Fibroblast of lung (primary cell): ENCODE results near the gene TAOK1. TPM values are rescaled to one million over a fixed set of nuclear protein-coding genes. Genes with fewer than 3 reads are reported as not detected.

Experiments used
- DNase-seq, 2 donors: peaks; one replicate each; pipeline versions ENCODE4 v3.0.0 to v3.0.0-alpha.2; 2010; ENCODE audit warnings: low read depth in 2 of 2
- H2AFZ ChIP-seq: 2 replicates; pipeline ENCODE4 v1.5.1; 2012; ENCODE audit warnings: low read length, control low read depth, inconsistent platforms
- H3K27ac ChIP-seq: 2 replicates; pipeline ENCODE4 v1.5.1; 2011; ENCODE audit warnings: low read length, control low read depth; ENCODE audit not compliant: insufficient read depth
- H3K27me3 ChIP-seq: 2 replicates; pipeline ENCODE4 v1.5.1; 2011; ENCODE audit warnings: mild to moderate bottlenecking, low read length; ENCODE audit not compliant: control insufficient read depth, insufficient read depth
- H3K36me3 ChIP-seq: 2 replicates; pipeline ENCODE4 v1.5.1; 2011; ENCODE audit warnings: low read length; ENCODE audit not compliant: control insufficient read depth, insufficient read depth
- H3K4me1 ChIP-seq: 2 replicates; pipeline ENCODE4 v1.5.1; 2011; ENCODE audit warnings: low read length; ENCODE audit not compliant: control insufficient read depth, insufficient read depth; ENCODE audit errors: extremely low read depth
- H3K4me2 ChIP-seq: 2 replicates; pipeline ENCODE4 v1.5.1; 2011; ENCODE audit warnings: low read length, control low read depth; ENCODE audit not compliant: insufficient read depth; ENCODE audit errors: extremely low read depth
- H3K4me3 ChIP-seq, 4 experiments: fragments of 200-600 bp in 1 of 4; sonication (generic) in 1 of 4; replicated peaks in 1 of 4; 2 replicates each; pipeline ENCODE4 v1.5.1; 2011 to 2016; ENCODE audit warnings: low read length in 4 of 4, low read depth in 3 of 4, mild to moderate bottlenecking in 3 of 4, control low read depth in 2 of 4, inconsistent platforms in 1 of 4, mixed read lengths in 1 of 4; ENCODE audit not compliant: insufficient read depth in 1 of 4; ENCODE audit errors: control extremely low read depth in 1 of 4
- H3K79me2 ChIP-seq: 2 replicates; pipeline ENCODE4 v1.5.1; 2012; ENCODE audit warnings: mild to moderate bottlenecking, low read length, inconsistent platforms; ENCODE audit not compliant: control insufficient read depth, insufficient read depth
- H3K9ac ChIP-seq: 2 replicates; pipeline ENCODE4 v1.5.1; 2011; ENCODE audit warnings: mild to moderate bottlenecking, low read length, control low read depth; ENCODE audit not compliant: insufficient read depth
- H3K9me3 ChIP-seq: 2 replicates; pipeline ENCODE4 v1.5.1; 2012; ENCODE audit warnings: low read depth, low read length; ENCODE audit not compliant: control insufficient read depth, insufficient read depth
- H4K20me1 ChIP-seq: 2 replicates; pipeline ENCODE4 v1.5.1; 2011; ENCODE audit warnings: low read length; ENCODE audit not compliant: control insufficient read depth, insufficient read depth; ENCODE audit errors: extremely low read depth
- EZH2 ChIP-seq: IDR thresholded peaks from 2 replicates; pipeline ENCODE4 v1.5.1; 2012; ENCODE audit warnings: low read length, control low read depth, mild to moderate bottlenecking; ENCODE audit errors: missing control alignments
- polyA plus RNA-seq, 2 donors: library from polyadenylated mRNA; depleted of rRNA in 1 of 2; stranded (reverse) in 1 of 2; unstranded in 1 of 2; fragments of >200 nt; gene quantifications; 2 replicates each; pipeline ENCODE4 v1.2.1, GENCODE V29; 2011 to 2012; ENCODE audit warnings: missing spikeins in 1 of 2
- total RNA-seq: library from RNA; depleted of rRNA; stranded (reverse); fragments of >200 nt; gene quantifications from 2 replicates; pipeline ENCODE4 v1.2.1, GENCODE V29; 2014
- TF ChIP-seq, protein P1 (sequence below), 2 donors: IDR thresholded peaks in 1 of 2; conservative IDR thresholded peaks in 1 of 2; 1 replicate in 1 of 2; 2 replicates in 1 of 2; pipeline ENCODE4 v1.5.1; 2011 to 2012; ENCODE audit warnings: low read length in 2 of 2, control low read depth in 1 of 2, inconsistent platforms in 1 of 2, low read depth in 1 of 2, mild to moderate bottlenecking in 1 of 2

Gene TAOK1
- total and polyA plus RNA-seq, 2 donors (not counting 1 experiment from before 2014, with no cell fraction given), result 35.1 to 62.8 TPM

DNA sequence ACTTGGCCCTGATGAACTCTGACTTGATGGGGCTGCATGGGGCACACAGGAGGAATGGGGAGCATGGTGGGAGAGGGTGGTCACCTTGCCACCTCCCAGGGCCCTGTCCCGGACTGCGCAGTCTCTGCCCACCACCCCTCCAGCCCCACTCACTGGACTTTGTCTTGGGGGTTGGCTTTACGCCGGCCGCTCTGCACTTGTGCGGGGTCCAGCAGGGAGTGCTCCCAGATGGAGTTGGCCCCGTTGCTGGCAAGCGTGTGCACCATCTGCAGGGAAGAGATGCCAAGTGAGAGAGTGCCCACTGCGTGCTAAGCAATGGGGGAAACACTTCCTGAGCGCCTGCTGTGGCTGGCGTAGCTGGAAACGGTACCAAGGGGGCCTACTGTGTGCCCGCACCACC lies 192.6 kb downstream of the TAOK1 start:
- H3K9ac ChIP-seq, result no peak overlapping the region
- TF ChIP-seq EZH2, result no peak
- TF ChIP-seq, protein P1, sequence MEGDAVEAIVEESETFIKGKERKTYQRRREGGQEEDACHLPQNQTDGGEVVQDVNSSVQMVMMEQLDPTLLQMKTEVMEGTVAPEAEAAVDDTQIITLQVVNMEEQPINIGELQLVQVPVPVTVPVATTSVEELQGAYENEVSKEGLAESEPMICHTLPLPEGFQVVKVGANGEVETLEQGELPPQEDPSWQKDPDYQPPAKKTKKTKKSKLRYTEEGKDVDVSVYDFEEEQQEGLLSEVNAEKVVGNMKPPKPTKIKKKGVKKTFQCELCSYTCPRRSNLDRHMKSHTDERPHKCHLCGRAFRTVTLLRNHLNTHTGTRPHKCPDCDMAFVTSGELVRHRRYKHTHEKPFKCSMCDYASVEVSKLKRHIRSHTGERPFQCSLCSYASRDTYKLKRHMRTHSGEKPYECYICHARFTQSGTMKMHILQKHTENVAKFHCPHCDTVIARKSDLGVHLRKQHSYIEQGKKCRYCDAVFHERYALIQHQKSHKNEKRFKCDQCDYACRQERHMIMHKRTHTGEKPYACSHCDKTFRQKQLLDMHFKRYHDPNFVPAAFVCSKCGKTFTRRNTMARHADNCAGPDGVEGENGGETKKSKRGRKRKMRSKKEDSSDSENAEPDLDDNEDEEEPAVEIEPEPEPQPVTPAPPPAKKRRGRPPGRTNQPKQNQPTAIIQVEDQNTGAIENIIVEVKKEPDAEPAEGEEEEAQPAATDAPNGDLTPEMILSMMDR (conservative IDR thresholded peaks at IDR 0.05 in 1 of 2, IDR thresholded peaks at IDR 0.05 in 1 of 2; ENCODE audit: low read depth in 1 of 2, low read length in 2 of 2), result no peak
- no peaks in the 10 kb centered on the region for H4K20me1 ChIP-seq
- H3K4me2 ChIP-seq, result no peak overlapping the region
- H3K4me3 ChIP-seq, result no peak overlapping the region
- no peak overlapping the region for H2AFZ ChIP-seq
- no peaks in the 10 kb centered on the region for H3K9me3 ChIP-seq
- peaks cover 16% of the 10 kb centered on the region for H3K36me3 ChIP-seq
- no peak for DNase-seq
- H3K27me3 ChIP-seq, result no peaks in the 10 kb centered on the region
- peaks cover 41% of the 10 kb centered on the region for H3K79me2 ChIP-seq
- peaks cover 4% of the 10 kb centered on the region for H3K4me1 ChIP-seq
- no peak overlapping the region for H3K27ac ChIP-seq

- H2AFZ ChIP-seq, result no peak overlapping the region
- H3K27ac ChIP-seq, result no peak overlapping the region
- H3K4me2 ChIP-seq, result no peak overlapping the region
- no peaks in the 10 kb centered on the region for H4K20me1 ChIP-seq
- H3K4me3 ChIP-seq, result no peak overlapping the region
- no peak for TF ChIP-seq EZH2
- TF ChIP-seq, protein P1 (conservative IDR thresholded peaks at IDR 0.05 in 1 of 2, IDR thresholded peaks at IDR 0.05 in 1 of 2; ENCODE audit: low read depth in 1 of 2, low read length in 2 of 2), result no peak
- H3K4me1 ChIP-seq, result peaks cover 5% of the 10 kb centered on the region
- no peak overlapping the region for H3K9ac ChIP-seq
- H3K9me3 ChIP-seq, result no peaks in the 10 kb centered on the region
- H3K36me3 ChIP-seq, result peaks cover 10% of the 10 kb centered on the region
- H3K27me3 ChIP-seq, result no peaks in the 10 kb centered on the region
- DNase-seq, result no peak
- peaks cover 49% of the 10 kb centered on the region for H3K79me2 ChIP-seq
Measured at GRCh38 chr17:29583324-29584248, 193.4 kb downstream of the TAOK1 start.

- no peak overlapping the region for H2AFZ ChIP-seq
- peaks cover 52% of the 10 kb centered on the region for H3K79me2 ChIP-seq
- no peaks in the 10 kb centered on the region for H3K9me3 ChIP-seq
- peaks cover 5% of the 10 kb centered on the region for H3K4me1 ChIP-seq
- no peak overlapping the region for H3K4me2 ChIP-seq
- peak in 1 of 2 donors; percentile 27 for DNase-seq
- no peak overlapping the region for H3K27ac ChIP-seq
- H3K4me3 ChIP-seq, result no peak overlapping the region
- peaks cover 9% of the 10 kb centered on the region for H3K36me3 ChIP-seq
- TF ChIP-seq, protein P1 (conservative IDR thresholded peaks at IDR 0.05 in 1 of 2, IDR thresholded peaks at IDR 0.05 in 1 of 2; ENCODE audit: low read depth in 1 of 2, low read length in 2 of 2), result no peak
- TF ChIP-seq EZH2, result no peak
- no peaks in the 10 kb centered on the region for H4K20me1 ChIP-seq
- H3K9ac ChIP-seq, result no peak overlapping the region
- H3K27me3 ChIP-seq, result no peaks in the 10 kb centered on the region
Measured at GRCh38 chr17:29584452-29585079, 194.4 kb downstream of the TAOK1 start.
